Medulla oblongata (tissue), 1 donor: ENCODE results near the gene DNAH8.

ENCODE experiments used
- DNase-seq: peaks from one replicate; pipeline ENCODE4 v3.0.0-alpha.2; 2015; ENCODE audit errors: extremely low spot score

The DNAH8 gene

GRCh38 chr6:39016839-39017546 lies 301.9 kb downstream of the DNAH8 start:
- no peak for DNase-seq

- no peak for DNase-seq
Measured at GRCh38 chr6:39017547-39017880, 302.4 kb downstream of the DNAH8 start.

- DNase-seq = no peak
Measured at GRCh38 chr6:39018103-39018502, 303.0 kb downstream of the DNAH8 start.

- DNase-seq = no peak
Measured at GRCh38 chr6:39020136-39020535, 305.0 kb downstream of the DNAH8 start.

GRCh38 chr6:39021041-39021440 lies 305.9 kb downstream of the DNAH8 start:
- no peak for DNase-seq

GRCh38 chr6:39021779-39022178 lies 306.7 kb downstream of the DNAH8 start:
- DNase-seq = no peak

GRCh38 chr6:39026175-39026574 lies 311.1 kb downstream of the DNAH8 start:
- no peak for DNase-seq

GRCh38 chr6:39029156-39030011 lies 314.3 kb downstream of the DNAH8 start:
- no peak for DNase-seq

GRCh38 chr6:39035681-39036080 lies 320.6 kb downstream of the DNAH8 start:
- DNase-seq = no peak

- no peak for DNase-seq
Measured at GRCh38 chr6:39037082-39037508, 322.0 kb downstream of the DNAH8 start.

GRCh38 chr6:39037707-39038106 lies 322.6 kb downstream of the DNAH8 start:
- DNase-seq = no peak

GRCh38 chr6:39040080-39040673 lies 325.1 kb downstream of the DNAH8 start:
- no peak for DNase-seq

- no peak for DNase-seq
Measured at GRCh38 chr6:39041072-39041471, 326.0 kb downstream of the DNAH8 start.

- DNase-seq = no peak
Measured at GRCh38 chr6:39043776-39044175, 328.7 kb downstream of the DNAH8 start.

GRCh38 chr6:39044181-39044580 lies 329.1 kb downstream of the DNAH8 start:
- DNase-seq = no peak

- no peak for DNase-seq
Measured at GRCh38 chr6:39047434-39048327, 332.6 kb downstream of the DNAH8 start.

- no peak for DNase-seq
Measured at GRCh38 chr6:39048481-39049399, 333.6 kb downstream of the DNAH8 start, which contains the start of gene GLP1R. GLP1R (plus strand) TSS chr6:39048781; CDS start chr6:39048841, 60 bp downstream.

- DNase-seq = no peak
Measured at GRCh38 chr6:39049575-39050283, 334.6 kb downstream of the DNAH8 start.

GRCh38 chr6:39050453-39051112 lies 335.5 kb downstream of the DNAH8 start:
- no peak for DNase-seq
